CD4-positive, alpha-beta T cell treated with Interleukin-15 for 1 hour (primary cell): ENCODE results near the gene ALDH3A1.
A peak's percentile ranks its signal among the peaks of the same experiment; 100 is the strongest.

Experiments
- DNase-seq: peaks from one replicate; pipeline ENCODE4 v3.0.0-alpha.2; 2020

Gene ALDH3A1

GRCh38 chr17:19759568-19760549, 11.8 kb upstream of the ALDH3A1 start:
- DNase-seq, result no peak

- no peak for DNase-seq
Measured at GRCh38 chr17:19757536-19758180, 9.6 kb upstream of the ALDH3A1 start.

GRCh38 chr17:19756546-19756945, 8.4 kb upstream of the ALDH3A1 start:
- DNase-seq, result no peak

- DNase-seq, result no peak
Measured at GRCh38 chr17:19755821-19756510, 7.9 kb upstream of the ALDH3A1 start.

- no peak for DNase-seq
Measured at GRCh38 chr17:19755392-19755791, 7.3 kb upstream of the ALDH3A1 start.

GRCh38 chr17:19753661-19754463, 5.8 kb upstream of the ALDH3A1 start:
- no peak for DNase-seq

- peak; percentile 68 for DNase-seq
Measured at GRCh38 chr17:19753051-19753509, 5.0 kb upstream of the ALDH3A1 start.

- DNase-seq, result no peak
Measured at GRCh38 chr17:19752216-19753050, 4.3 kb upstream of the ALDH3A1 start.

- no peak for DNase-seq
Measured at GRCh38 chr17:19750835-19751234, 2.7 kb upstream of the ALDH3A1 start.

GRCh38 chr17:19750020-19750572, 2.0 kb upstream of the ALDH3A1 start:
- DNase-seq, result no peak

- DNase-seq, result no peak
Measured at GRCh38 chr17:19748807-19749193, 702 bp upstream of the ALDH3A1 start.

- DNase-seq, result no peak
Measured at GRCh38 chr17:19747159-19747719, 859 bp downstream of the ALDH3A1 start.

- no peak for DNase-seq
Measured at GRCh38 chr17:19746517-19746916, 1.6 kb downstream of the ALDH3A1 start.

GRCh38 chr17:19744922-19745757, 3.0 kb downstream of the ALDH3A1 start:
- DNase-seq, result peak; percentile 79

GRCh38 chr17:19744492-19744891, 3.6 kb downstream of the ALDH3A1 start:
- DNase-seq, result no peak

GRCh38 chr17:19743101-19744100, 4.7 kb downstream of the ALDH3A1 start:
- DNase-seq, result no peak

GRCh38 chr17:19742495-19742894, 5.6 kb downstream of the ALDH3A1 start:
- DNase-seq, result no peak

- no peak for DNase-seq
Measured at GRCh38 chr17:19741832-19742457, 6.2 kb downstream of the ALDH3A1 start.
